ENCODE results near the gene PTPRA.

The PTPRA gene

DNA sequence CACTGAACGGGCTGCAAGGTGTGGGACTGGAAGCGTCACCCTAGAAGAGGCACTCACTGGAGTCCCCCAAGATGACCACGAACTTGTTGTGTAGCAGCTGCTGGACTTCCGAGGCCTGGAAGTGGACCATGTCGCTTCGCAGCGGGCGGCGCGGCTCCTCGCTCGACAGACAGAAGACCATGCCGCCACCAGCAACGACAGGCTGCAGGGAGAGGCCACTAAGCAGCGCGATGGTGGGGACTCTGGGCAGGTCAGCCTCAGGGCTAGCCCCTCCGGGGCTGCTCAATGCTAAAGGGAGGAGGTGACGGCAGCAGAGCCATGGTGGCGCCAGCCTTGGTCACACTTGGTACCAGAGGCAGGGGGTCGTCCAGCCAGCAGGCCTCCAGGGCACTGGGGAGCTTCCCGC is 33.5 kb upstream of the PTPRA start:
- intact Hi-C loops (cut with micrococcal nuclease): loop anchor here (1.0 to 2.0 kb wide), 2 partner anchors 7 to 31 kb away; no protein-coding TSS in a partner anchor
- H3K27ac Mint-ChIP-seq: peak overlapping the region; percentile 93
- H3K36me3 Mint-ChIP-seq (ENCODE audit: low read depth): peaks cover 67% of the 10 kb centered on the region
- H3K27me3 Mint-ChIP-seq: peaks cover 2% of the 10 kb centered on the region
- peak overlapping the region; percentile 69 for H3K4me3 Mint-ChIP-seq
- peaks cover 62% of the 10 kb centered on the region for H3K4me1 Mint-ChIP-seq (ENCODE audit: low read depth)
- H3K9me3 Mint-ChIP-seq: no peaks in the 10 kb centered on the region

DNA sequence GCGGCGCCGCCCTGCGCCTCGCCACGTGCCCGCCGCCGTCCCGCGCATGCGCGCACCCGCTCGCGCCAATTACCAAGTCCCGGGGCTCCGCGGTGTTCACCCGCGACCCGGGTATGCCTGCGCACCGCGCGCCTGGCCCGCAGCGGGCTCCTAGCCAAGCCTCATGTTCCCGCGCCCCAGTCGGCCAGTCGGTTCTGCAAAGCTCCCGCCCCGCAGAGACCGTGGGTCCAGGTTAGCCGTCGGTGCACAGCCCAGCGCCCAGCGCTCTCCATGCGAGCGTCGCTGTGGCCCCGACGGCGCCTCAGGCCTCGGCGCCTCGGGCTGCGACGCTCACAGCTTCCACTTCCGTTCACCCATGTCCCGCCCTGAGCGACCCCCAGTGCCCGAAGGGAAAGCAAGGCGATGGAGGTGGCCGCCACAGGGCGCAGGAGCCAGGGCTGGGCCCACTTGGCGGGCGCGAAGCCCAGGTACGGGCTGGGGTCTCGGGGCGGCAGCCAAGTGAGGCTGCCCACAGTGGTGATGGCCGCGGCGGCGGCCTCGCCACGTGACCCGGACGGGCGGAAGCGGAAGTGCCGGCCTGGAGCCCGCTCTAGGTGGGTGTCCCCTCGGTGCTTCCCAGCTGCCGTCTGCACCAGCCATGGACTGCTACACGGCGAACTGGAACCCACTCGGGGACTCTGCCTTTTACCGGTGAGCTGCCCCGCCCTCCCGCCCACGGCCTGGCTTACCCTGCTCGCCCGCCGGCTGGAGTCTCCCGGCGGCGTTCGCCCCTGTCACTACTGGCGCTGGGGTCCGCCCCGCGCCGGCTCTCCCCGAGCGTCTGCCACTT is 32.9 kb upstream of the PTPRA start, which contains the start of the genes PCED1A and VPS16:
TSS of gene PCED1A (minus strand) at position 518 of the 829 bp plus-strand sequence. CDS start 743 bp downstream, outside the sequence.
TSS of gene VPS16 (plus strand) at position 608 of the 829 bp plus-strand sequence. CDS start at position 638, 30 bp downstream.
- Mint-ChIP-seq H3K27me3 (peaks cover 2% of the 10 kb centered on the region), H3K4me1 (ENCODE audit: low read depth) (peaks cover 62% of the 10 kb centered on the region), H3K27ac (peak within 1 kb of the TSS; percentile 93), H3K4me3 (peak within 1 kb of the TSS; percentile 88), H3K9me3 (no peaks in the 10 kb centered on the region), H3K36me3 (ENCODE audit: low read depth) (peaks cover 67% of the 10 kb centered on the region)
- intact Hi-C loops (cut with micrococcal nuclease): loop anchor here (1.0 to 2.0 kb wide), 2 partner anchors 8 to 30 kb away; no protein-coding TSS in a partner anchor

DNA sequence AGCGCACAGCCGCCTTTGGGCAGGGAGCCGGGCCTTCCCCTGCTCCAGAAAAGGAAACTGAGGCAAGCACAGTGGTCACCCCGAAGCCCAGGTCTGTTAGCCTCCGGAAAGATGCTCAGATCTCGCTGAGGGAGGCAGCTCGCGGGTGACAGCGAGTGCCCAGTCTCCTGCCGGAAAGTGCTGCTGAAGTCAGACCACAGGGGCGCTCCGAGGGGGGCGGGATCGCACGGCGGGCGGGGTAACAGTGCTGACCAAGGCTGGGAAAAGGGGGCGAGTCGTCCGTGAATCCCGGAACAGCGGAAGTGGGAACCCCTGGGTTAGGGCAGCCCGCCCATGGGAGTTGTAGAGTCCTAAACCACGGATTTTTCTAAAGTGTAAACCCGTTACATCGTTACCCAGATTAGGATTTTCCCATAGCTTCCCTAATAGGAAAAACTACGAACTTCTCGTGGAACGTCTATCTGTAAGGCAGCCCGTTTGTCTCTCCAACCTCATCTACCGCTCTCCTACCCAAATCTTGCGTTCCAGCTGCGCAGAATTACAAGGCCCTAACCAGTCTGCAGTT is 32.2 kb upstream of the PTPRA start:
- H3K4me3 Mint-ChIP-seq: peak overlapping the region; percentile 88
- peaks cover 55% of the 10 kb centered on the region for H3K4me1 Mint-ChIP-seq (ENCODE audit: low read depth)
- peak overlapping the region; percentile 93 for H3K27ac Mint-ChIP-seq

DNA sequence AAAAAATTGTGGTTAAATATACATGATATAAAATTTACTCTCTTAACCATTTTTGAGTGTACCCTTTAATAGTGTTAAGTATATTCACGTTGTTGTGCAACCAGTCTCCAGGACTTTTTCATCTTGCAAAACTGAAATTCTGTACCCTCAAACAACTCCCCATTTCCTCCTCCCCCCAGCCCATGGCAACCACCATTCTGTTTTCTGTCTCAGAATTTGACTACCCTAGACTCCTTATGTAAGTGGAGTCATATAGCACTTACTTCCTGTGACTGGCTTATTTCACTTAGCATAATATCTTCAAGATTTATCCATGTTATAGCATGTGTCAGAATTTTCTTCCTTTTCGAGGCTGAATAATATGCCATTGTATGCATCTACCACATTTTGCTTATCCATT is 27.7 kb upstream of the PTPRA start:
- Mint-ChIP-seq H3K27ac (no peak overlapping the region), H3K27me3 (no peaks in the 10 kb centered on the region), H3K4me3 (no peak overlapping the region), H3K9me3 (no peaks in the 10 kb centered on the region), H3K4me1 (ENCODE audit: low read depth) (peaks cover 29% of the 10 kb centered on the region), H3K36me3 (ENCODE audit: low read depth) (peaks cover 40% of the 10 kb centered on the region)
- intact Hi-C loops (cut with micrococcal nuclease): no loop called here

More for the DNA sequence above, 32.2 kb upstream of the PTPRA start:
- intact Hi-C loops (cut with micrococcal nuclease): loop anchor here (1.0 to 2.0 kb wide), 2 partner anchors 9 to 30 kb away; no protein-coding TSS in a partner anchor
- Mint-ChIP-seq H3K9me3 (no peaks in the 10 kb centered on the region), H3K27me3 (peaks cover 2% of the 10 kb centered on the region), H3K36me3 (ENCODE audit: low read depth) (peaks cover 60% of the 10 kb centered on the region)

DNA sequence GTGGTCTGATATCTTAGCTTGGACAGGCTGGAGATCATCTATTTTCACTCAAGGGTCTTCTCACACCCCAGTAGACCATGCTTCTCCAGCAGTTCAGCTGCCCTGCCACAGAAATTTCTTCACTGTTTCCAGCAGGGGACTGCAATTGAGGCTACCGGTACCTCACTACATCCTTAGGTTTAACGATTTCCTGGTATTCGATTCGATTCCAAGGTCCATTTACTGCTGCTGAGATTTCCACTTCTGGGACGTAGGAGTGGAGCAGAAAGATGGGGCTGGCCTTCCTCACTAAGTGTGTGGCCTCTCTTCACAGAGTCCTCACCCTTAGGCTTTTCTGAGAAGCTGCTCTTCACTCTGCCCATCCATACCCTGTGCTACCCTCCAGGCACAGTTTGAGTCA is 26.6 kb upstream of the PTPRA start:
- intact Hi-C loops (cut with micrococcal nuclease): no loop called here
- H3K4me3 Mint-ChIP-seq: no peak overlapping the region
- H3K27me3 Mint-ChIP-seq: no peaks in the 10 kb centered on the region
- no peaks in the 10 kb centered on the region for H3K9me3 Mint-ChIP-seq
- no peak overlapping the region for H3K27ac Mint-ChIP-seq
- H3K36me3 Mint-ChIP-seq (ENCODE audit: low read depth): peaks cover 33% of the 10 kb centered on the region
- peaks cover 24% of the 10 kb centered on the region for H3K4me1 Mint-ChIP-seq (ENCODE audit: low read depth)

DNA sequence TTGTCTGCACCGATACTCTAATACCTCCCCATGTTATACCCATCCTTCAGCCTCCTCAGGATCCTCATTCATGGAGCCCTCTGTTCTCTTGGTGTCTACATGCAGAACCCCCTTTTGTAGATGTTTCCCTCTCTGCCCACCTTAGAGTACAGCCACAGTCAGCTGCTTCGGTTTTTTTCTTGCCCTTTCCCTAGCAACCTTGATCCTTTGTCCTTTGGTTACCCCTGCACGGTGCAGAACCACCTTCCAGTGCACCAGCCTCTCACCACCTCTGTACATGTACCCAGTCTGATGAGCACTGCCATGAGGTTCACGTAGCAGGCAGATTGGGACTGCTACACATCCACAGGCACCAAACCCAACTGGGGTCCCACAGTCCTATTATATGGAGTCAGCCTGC is 25.5 kb upstream of the PTPRA start:
- Mint-ChIP-seq H3K4me1 (ENCODE audit: low read depth) (peaks cover 28% of the 10 kb centered on the region), H3K36me3 (ENCODE audit: low read depth) (peaks cover 33% of the 10 kb centered on the region), H3K27ac (no peak overlapping the region), H3K27me3 (no peaks in the 10 kb centered on the region), H3K9me3 (no peaks in the 10 kb centered on the region), H3K4me3 (no peak overlapping the region)
- intact Hi-C loops (cut with micrococcal nuclease): no loop called here

DNA sequence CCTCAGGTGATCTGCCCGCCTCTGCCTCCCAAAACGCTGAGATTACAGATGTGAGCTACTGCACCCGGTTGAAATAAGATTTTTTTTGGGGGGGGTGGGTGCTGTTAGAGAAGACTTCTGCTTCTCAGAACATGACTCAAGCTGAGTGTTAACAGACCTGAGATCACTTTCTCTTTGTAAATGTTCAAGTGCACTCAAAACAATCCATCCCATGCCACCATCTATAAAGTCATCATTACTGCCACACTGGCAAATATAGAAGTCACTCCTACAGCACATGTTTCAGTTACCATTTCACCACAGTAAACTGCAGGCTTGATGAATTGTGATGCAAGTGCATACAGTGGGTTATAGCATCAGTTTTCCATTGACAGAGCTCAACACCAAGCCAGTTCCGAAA is 23.8 kb upstream of the PTPRA start:
- Mint-ChIP-seq H3K36me3 (ENCODE audit: low read depth) (peaks cover 30% of the 10 kb centered on the region), H3K4me1 (ENCODE audit: low read depth) (peaks cover 21% of the 10 kb centered on the region), H3K27me3 (no peaks in the 10 kb centered on the region), H3K9me3 (no peaks in the 10 kb centered on the region), H3K4me3 (no peak overlapping the region), H3K27ac (no peak overlapping the region)
- intact Hi-C loops (cut with micrococcal nuclease): no loop called here

DNA sequence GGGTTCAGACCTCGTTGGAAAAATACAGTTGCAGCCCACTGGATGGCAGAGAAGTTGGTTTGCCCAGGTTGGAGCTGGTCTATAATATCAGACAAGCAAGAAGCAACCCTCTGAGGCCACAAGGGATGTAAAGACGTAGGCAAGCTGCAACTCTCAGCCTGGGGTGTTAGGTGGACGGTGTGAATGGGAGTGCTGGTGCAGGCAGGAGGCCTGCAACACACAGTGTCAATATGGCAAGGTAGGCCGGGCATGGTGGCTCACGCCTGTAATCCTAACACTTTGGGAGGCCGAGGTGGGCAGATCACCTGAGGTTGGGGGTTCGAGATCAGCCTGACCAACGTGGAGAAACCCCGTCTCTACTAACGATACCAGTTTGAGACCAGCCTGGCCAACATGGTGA is 22.2 kb upstream of the PTPRA start:
- intact Hi-C loops (cut with micrococcal nuclease): loop anchor here (5.0 kb wide), 1 partner anchor 94 kb away; no protein-coding TSS in a partner anchor
- Mint-ChIP-seq H3K36me3 (ENCODE audit: low read depth) (peaks cover 24% of the 10 kb centered on the region), H3K27ac (no peak overlapping the region), H3K4me3 (no peak overlapping the region), H3K27me3 (no peaks in the 10 kb centered on the region), H3K9me3 (no peaks in the 10 kb centered on the region), H3K4me1 (ENCODE audit: low read depth) (peaks cover 12% of the 10 kb centered on the region)

DNA sequence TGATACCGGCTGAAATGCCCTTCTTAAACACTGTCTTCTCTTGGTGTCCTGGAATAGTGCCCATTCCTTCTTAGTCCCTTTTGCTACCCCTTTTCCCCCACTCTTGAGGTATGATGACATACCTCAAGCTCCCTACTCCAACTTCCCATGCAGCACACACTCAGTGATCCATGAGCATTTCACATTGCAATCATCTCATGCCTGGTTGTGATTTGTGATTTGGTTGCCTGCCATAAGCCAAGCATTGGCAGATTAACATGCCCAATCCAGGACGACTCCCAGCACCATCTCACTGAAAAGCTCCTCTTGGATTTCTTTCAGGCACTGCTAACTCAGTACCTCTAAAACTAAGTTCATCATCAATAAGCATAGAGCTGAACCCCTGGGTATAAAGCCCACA is 14.7 kb upstream of the PTPRA start:
- no peak overlapping the region for H3K27ac Mint-ChIP-seq
- H3K27me3 Mint-ChIP-seq: no peaks in the 10 kb centered on the region
- peaks cover 53% of the 10 kb centered on the region for H3K36me3 Mint-ChIP-seq (ENCODE audit: low read depth)
- no peaks in the 10 kb centered on the region for H3K9me3 Mint-ChIP-seq
- H3K4me3 Mint-ChIP-seq: no peak overlapping the region
- intact Hi-C loops (cut with micrococcal nuclease): no loop called here
- H3K4me1 Mint-ChIP-seq (ENCODE audit: low read depth): peaks cover 6% of the 10 kb centered on the region

DNA sequence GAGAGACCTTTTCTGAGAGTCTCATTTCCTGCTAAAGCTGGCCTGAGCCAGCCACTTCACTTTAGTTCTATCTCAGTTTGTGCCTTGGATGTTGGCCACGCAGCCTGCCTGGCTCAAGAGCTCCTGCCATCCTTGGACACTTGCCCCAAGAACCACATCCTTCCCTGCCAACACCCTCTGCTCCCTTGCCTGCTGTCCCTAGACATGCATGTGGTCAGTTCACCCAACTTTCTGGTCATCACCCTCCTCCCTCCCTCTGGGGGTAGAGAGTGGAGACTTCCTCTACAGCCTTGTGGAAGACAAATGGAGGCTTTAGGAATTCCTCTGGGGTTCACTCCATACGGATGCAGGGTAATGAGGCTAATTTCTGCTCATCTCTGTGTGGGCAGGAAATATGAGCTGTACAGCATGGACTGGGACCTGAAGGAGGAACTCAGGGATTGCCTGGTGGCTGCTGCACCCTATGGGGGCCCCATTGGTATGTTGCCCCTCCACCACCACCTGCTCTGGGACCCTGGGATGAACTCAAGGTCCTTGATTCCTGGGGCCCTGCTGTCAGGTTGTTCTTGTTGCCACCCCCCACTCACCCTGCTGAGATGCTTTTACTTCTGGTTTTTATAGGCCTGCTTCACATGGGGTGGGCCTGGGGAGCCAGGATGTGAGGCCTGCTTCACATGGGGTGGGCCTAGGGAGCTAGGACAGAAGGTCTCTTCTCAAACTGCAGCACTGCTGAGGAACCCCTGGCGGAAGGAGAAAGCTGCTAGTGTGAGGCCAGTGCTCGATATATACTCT is 13.8 kb upstream of the PTPRA start:
- Mint-ChIP-seq H3K27ac (no peak overlapping the region), H3K4me1 (ENCODE audit: low read depth) (peaks cover 6% of the 10 kb centered on the region), H3K4me3 (no peak overlapping the region), H3K27me3 (no peaks in the 10 kb centered on the region), H3K36me3 (ENCODE audit: low read depth) (peaks cover 56% of the 10 kb centered on the region), H3K9me3 (no peaks in the 10 kb centered on the region)
- intact Hi-C loops (cut with micrococcal nuclease): loop anchor here (10.0 kb wide), 1 partner anchor 165 kb away; the partner anchor contains the start of gene EBF4

DNA sequence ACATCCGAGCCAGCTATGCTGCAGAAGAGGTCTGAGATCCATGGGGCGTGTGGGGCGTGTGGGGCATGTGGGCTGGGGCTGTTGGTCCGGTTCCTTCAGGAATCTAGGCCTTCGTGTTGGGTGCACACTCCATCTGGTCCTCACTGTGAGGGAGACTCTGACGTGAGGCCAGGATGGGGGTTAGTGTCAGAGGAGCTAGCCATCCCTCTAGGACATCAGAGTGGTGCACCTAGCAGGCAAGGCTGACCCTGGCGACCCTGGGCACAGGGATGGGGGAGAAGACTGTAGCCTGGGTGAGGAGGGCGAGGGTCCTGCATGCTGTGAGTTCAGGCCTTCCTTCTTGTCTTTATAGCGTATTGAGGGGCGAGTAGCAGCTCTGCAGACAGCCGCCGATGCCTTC is 8.7 kb upstream of the PTPRA start:
- Mint-ChIP-seq H3K36me3 (ENCODE audit: low read depth) (peaks cover 82% of the 10 kb centered on the region), H3K4me1 (ENCODE audit: low read depth) (peaks cover 16% of the 10 kb centered on the region)

DNA sequence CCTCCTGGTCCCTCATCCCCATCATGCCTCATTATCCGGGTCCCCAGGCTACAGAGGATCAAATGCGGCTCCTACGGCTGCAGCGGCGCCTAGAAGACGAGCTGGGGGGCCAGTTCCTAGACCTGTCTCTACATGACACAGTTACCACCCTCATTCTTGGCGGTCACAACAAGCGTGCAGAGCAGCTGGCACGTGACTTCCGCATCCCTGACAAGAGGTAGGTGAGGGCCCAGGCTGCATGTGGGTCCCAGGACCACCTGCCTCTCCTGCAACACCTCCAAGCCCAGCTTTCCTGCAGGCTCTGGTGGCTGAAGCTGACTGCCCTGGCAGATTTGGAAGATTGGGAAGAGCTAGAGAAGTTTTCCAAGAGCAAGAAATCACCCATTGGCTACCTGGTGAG is 8.2 kb upstream of the PTPRA start:
- intact Hi-C loops (cut with micrococcal nuclease): loop anchor here (10.0 kb wide), 1 partner anchor 170 kb away; the partner anchor contains the start of gene EBF4

More for the DNA sequence above, 8.7 kb upstream of the PTPRA start:
- Mint-ChIP-seq H3K9me3 (no peaks in the 10 kb centered on the region), H3K27me3 (no peaks in the 10 kb centered on the region), H3K27ac (no peak overlapping the region), H3K4me3 (no peak overlapping the region)
- intact Hi-C loops (cut with micrococcal nuclease): loop anchor here (10.0 kb wide), 1 partner anchor 170 kb away; the partner anchor contains the start of gene EBF4

DNA sequence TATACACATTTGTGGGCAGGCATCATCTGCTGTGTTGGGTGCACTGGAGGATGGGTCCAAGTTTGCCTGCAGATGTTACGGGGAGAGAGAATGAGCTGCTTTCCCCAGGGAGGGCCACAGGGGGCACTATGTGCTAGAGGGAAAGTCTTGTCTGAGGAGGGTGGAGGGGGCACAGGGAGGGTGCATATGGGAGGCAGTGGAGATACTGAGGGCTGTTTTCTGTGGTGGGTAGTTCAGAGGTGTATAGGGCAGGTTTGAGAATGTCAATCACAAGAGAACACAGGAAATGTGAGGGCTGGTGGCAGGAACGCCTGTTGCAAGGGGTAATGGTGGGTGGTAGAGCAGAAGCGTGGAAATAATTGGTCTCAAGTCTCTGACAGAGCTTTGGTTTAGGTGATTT is 7.7 kb upstream of the PTPRA start:
- Mint-ChIP-seq H3K36me3 (ENCODE audit: low read depth) (peaks cover 72% of the 10 kb centered on the region), H3K4me3 (no peak overlapping the region), H3K4me1 (ENCODE audit: low read depth) (peaks cover 22% of the 10 kb centered on the region), H3K27me3 (no peaks in the 10 kb centered on the region), H3K9me3 (no peaks in the 10 kb centered on the region), H3K27ac (no peak overlapping the region)
- intact Hi-C loops (cut with micrococcal nuclease): loop anchor here (10.0 kb wide), 1 partner anchor 171 kb away; the partner anchor contains the start of gene EBF4

More for the DNA sequence above, 8.2 kb upstream of the PTPRA start:
- H3K36me3 Mint-ChIP-seq (ENCODE audit: low read depth): peaks cover 77% of the 10 kb centered on the region
- H3K4me1 Mint-ChIP-seq (ENCODE audit: low read depth): peaks cover 16% of the 10 kb centered on the region
- no peaks in the 10 kb centered on the region for H3K27me3 Mint-ChIP-seq
- H3K9me3 Mint-ChIP-seq: no peaks in the 10 kb centered on the region
- no peak overlapping the region for H3K27ac Mint-ChIP-seq
- H3K4me3 Mint-ChIP-seq: no peak overlapping the region
